Muscle layer of duodenum (tissue), 2 donors: ENCODE data around the gene TBX20.

Experiments used
- H3K27ac ChIP-seq: one replicate; pipeline ENCODE4 v1.7.0; 2013; ENCODE audit warnings: mild to moderate bottlenecking, low read length
- H3K27me3 ChIP-seq: one replicate; pipeline ENCODE4 v1.7.0; 2013; ENCODE audit warnings: low read depth, mild to moderate bottlenecking, control low read depth, low read length
- H3K36me3 ChIP-seq, 2 donors: one replicate each; pipeline ENCODE4 v1.7.0; 2013; ENCODE audit warnings: low read length in 2 of 2, control low read depth in 1 of 2, mild to moderate bottlenecking in 1 of 2; ENCODE audit not compliant: insufficient read depth in 2 of 2, control insufficient read depth in 1 of 2
- H3K4me1 ChIP-seq, 2 donors: one replicate each; pipeline ENCODE4 v1.7.0; 2013; ENCODE audit warnings: low read length in 2 of 2, mild to moderate bottlenecking in 2 of 2, control low read depth in 1 of 2, moderate library complexity in 1 of 2; ENCODE audit not compliant: insufficient read depth in 2 of 2, control insufficient read depth in 1 of 2
- H3K4me3 ChIP-seq, 2 donors: one replicate each; pipeline ENCODE4 v1.7.0; 2013; ENCODE audit warnings: low read length in 2 of 2, low read depth in 1 of 2, mild to moderate bottlenecking in 1 of 2
- H3K9me3 ChIP-seq, 2 donors: one replicate each; pipeline ENCODE4 v1.7.0; 2013; ENCODE audit warnings: low read length in 2 of 2, control low read depth in 1 of 2, mild to moderate bottlenecking in 1 of 2; ENCODE audit not compliant: control insufficient read depth in 1 of 2
- donor health status: healthy.

TBX20 gene

GRCh38 chr7:35261476-35262285, 7.8 kb upstream of the TBX20 start:
- Histone ChIP-seq H3K9me3 (no peaks in the 10 kb centered on the region), H3K4me1 (peaks cover 0 to 26% of the 10 kb centered on the region in 2 donors), H3K27ac (no peak overlapping the region), H3K4me3 (no peak overlapping the region), H3K27me3 (peaks cover 52% of the 10 kb centered on the region), H3K36me3 (no peaks in the 10 kb centered on the region)

DNA sequence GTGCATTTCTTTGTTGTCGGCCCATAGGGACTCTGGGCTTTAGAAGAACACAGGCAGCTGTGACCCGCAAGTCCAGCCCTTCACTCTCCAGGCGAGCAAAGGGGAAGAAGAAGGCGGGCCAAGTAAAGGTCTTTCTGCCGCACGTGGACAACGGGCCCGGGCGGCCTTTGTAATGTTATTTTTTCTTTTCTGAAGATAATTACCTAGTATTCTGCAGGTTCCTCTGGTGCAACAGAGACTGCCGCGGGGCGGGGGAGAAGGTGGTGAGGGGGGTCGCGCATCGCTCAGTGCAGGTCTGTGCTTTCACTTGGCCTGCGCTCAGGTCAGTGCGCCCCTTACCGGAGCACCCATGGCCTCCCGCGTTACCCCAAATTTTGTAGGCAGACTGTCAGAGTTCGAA, 7.1 kb upstream of the TBX20 start:
- Histone ChIP-seq H3K9me3 (peaks cover 0 to 5% of the 10 kb centered on the region in 2 donors), H3K4me3 (no peak overlapping the region), H3K27ac (no peak overlapping the region), H3K27me3 (peaks cover 59% of the 10 kb centered on the region), H3K36me3 (no peaks in the 10 kb centered on the region), H3K4me1 (peaks cover 0 to 26% of the 10 kb centered on the region in 2 donors)

DNA sequence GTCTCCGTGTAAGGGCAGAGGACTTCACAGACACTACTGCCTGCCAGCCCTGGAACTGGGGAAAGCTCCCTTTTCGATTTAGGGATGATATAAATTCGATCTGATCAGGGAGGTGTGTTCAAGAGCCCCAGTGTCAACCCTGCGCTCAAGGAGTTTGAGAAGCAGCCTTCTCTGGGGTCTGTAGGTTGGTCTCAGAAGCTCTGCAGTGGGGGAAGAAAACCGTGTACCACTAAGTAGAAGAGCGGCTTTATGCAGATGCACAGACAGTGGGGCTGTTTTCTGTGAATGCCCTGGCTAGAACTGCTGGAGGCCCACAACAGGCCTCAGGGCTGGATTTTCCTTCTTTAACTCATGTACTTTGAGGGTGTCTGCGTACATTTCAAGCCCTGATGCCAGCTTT, 6.3 kb upstream of the TBX20 start:
- no peaks in the 10 kb centered on the region for H3K36me3 ChIP-seq
- no peak overlapping the region for H3K27ac ChIP-seq
- no peak overlapping the region for H3K4me3 ChIP-seq
- peaks cover 0 to 26% of the 10 kb centered on the region in 2 donors for H3K4me1 ChIP-seq
- H3K27me3 ChIP-seq, result peaks cover 67% of the 10 kb centered on the region
- H3K9me3 ChIP-seq, result peaks cover 0 to 7% of the 10 kb centered on the region in 2 donors

DNA sequence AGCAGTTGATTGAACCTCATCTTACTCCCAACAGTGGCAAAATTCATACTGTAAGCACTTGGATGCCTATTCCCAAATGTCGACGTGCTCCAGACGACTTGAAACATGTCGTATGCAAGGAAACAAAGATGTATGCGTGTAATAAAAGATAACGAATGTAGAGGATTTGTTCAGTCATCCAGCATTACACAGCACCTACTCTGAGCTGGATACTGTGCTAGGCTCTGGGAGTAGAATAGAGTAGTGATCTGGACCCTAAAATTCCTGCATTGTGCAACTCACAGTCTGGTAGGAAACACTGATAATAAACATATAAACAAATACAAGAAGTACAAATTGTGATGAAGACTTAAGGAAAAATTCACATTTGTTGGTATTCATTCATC, 5.6 kb upstream of the TBX20 start:
- peaks cover 73% of the 10 kb centered on the region for H3K27me3 ChIP-seq
- no peak overlapping the region for H3K27ac ChIP-seq
- H3K4me1 ChIP-seq, result peaks cover 0 to 29% of the 10 kb centered on the region in 2 donors
- H3K4me3 ChIP-seq, result no peak overlapping the region
- H3K9me3 ChIP-seq, result peaks cover 0 to 7% of the 10 kb centered on the region in 2 donors
- H3K36me3 ChIP-seq, result no peaks in the 10 kb centered on the region

- H3K27ac ChIP-seq, result no peak overlapping the region
- peaks cover 0 to 7% of the 10 kb centered on the region in 2 donors for H3K9me3 ChIP-seq
- H3K4me1 ChIP-seq, result peaks cover 0 to 33% of the 10 kb centered on the region in 2 donors
- H3K36me3 ChIP-seq, result no peaks in the 10 kb centered on the region
- peaks cover 78% of the 10 kb centered on the region for H3K27me3 ChIP-seq
- H3K4me3 ChIP-seq, result no peak overlapping the region
Observed at GRCh38 chr7:35258868-35259522, 5.1 kb upstream of the TBX20 start.

GRCh38 chr7:35258125-35258867, 4.4 kb upstream of the TBX20 start:
- no peak overlapping the region for H3K27ac ChIP-seq
- peaks cover 85% of the 10 kb centered on the region for H3K27me3 ChIP-seq
- no peaks in the 10 kb centered on the region for H3K36me3 ChIP-seq
- peaks cover 0 to 7% of the 10 kb centered on the region in 2 donors for H3K9me3 ChIP-seq
- peaks cover 0 to 39% of the 10 kb centered on the region in 2 donors for H3K4me1 ChIP-seq
- no peak overlapping the region for H3K4me3 ChIP-seq

GRCh38 chr7:35257251-35258124, 3.6 kb upstream of the TBX20 start:
- Histone ChIP-seq H3K27me3 (peaks cover 87% of the 10 kb centered on the region), H3K36me3 (no peaks in the 10 kb centered on the region), H3K27ac (no peak overlapping the region), H3K9me3 (peaks cover 0 to 7% of the 10 kb centered on the region in 2 donors), H3K4me3 (peak overlapping the region in 1 of 2 donors; percentile 34), H3K4me1 (peaks cover 0 to 41% of the 10 kb centered on the region in 2 donors)

GRCh38 chr7:35256256-35257175, 2.6 kb upstream of the TBX20 start:
- H3K4me1 ChIP-seq, result peaks cover 0 to 35% of the 10 kb centered on the region in 2 donors
- no peak overlapping the region for H3K4me3 ChIP-seq
- no peaks in the 10 kb centered on the region for H3K36me3 ChIP-seq
- H3K27ac ChIP-seq, result no peak overlapping the region
- H3K27me3 ChIP-seq, result peaks cover 94% of the 10 kb centered on the region
- H3K9me3 ChIP-seq, result peaks cover 0 to 7% of the 10 kb centered on the region in 2 donors

GRCh38 chr7:35255443-35256255, 1.7 kb upstream of the TBX20 start:
- Histone ChIP-seq H3K4me1 (peaks cover 0 to 30% of the 10 kb centered on the region in 2 donors), H3K27me3 (peaks cover 88% of the 10 kb centered on the region), H3K9me3 (peaks cover 0 to 7% of the 10 kb centered on the region in 2 donors), H3K36me3 (no peaks in the 10 kb centered on the region), H3K4me3 (no peak overlapping the region), H3K27ac (no peak overlapping the region)
